Astrocyte (in vitro differentiated cells and primary cell): ENCODE measurements around the gene NRGN. TPM values are rescaled to one million over a fixed set of nuclear protein-coding genes. Genes with fewer than 3 reads are reported as not detected.

Source experiments
- DNase-seq: peaks from one replicate; pipeline ENCODE4 v3.0.0-alpha.2; 2010; ENCODE audit warnings: low read depth
- FAIRE-seq: peaks from 2 replicates; lab custom pipeline; 2011; peaks lifted over from hg19 to GRCh38; lab: Jason Lieb, UNC
- H2AFZ ChIP-seq: 2 replicates; pipeline ENCODE4 v1.6.0; 2012; ENCODE audit warnings: low read depth, low read length, inconsistent platforms
- H3K27ac ChIP-seq: 2 replicates; pipeline ENCODE4 v1.5.1; 2011; ENCODE audit warnings: low read depth, low read length, inconsistent platforms
- H3K27me3 ChIP-seq: 2 replicates; pipeline ENCODE4 v1.6.0; 2011; ENCODE audit warnings: low read length, inconsistent platforms; ENCODE audit not compliant: insufficient read depth
- H3K36me3 ChIP-seq: 2 replicates; pipeline ENCODE4 v1.5.1; 2011; ENCODE audit warnings: low read length, inconsistent platforms; ENCODE audit not compliant: insufficient read depth
- H3K4me1 ChIP-seq: 2 replicates; pipeline ENCODE4 v1.5.1; 2011; ENCODE audit warnings: low read length, inconsistent platforms; ENCODE audit not compliant: insufficient read depth
- H3K4me2 ChIP-seq: 2 replicates; pipeline ENCODE4 v1.6.0; 2012; ENCODE audit warnings: low read length, inconsistent platforms
- H3K4me3 ChIP-seq: 2 replicates; pipeline ENCODE4 v1.5.1; 2011; ENCODE audit warnings: low read depth, mild to moderate bottlenecking, low read length, inconsistent platforms; ENCODE audit not compliant: insufficient read depth
- H3K79me2 ChIP-seq: 2 replicates; pipeline ENCODE4 v1.6.0; 2012; ENCODE audit warnings: mild to moderate bottlenecking, low read length, inconsistent platforms; ENCODE audit not compliant: insufficient read depth
- H3K9ac ChIP-seq: 2 replicates; pipeline ENCODE4 v1.6.0; 2012; ENCODE audit warnings: mild to moderate bottlenecking, low read length, inconsistent platforms
- H3K9me3 ChIP-seq: 2 replicates; pipeline ENCODE4 v1.5.1; 2012; ENCODE audit warnings: low read depth, mild to moderate bottlenecking, low read length, inconsistent platforms; ENCODE audit not compliant: insufficient read depth
- H4K20me1 ChIP-seq: 2 replicates; pipeline ENCODE4 v1.6.0; 2012; ENCODE audit warnings: low read length, inconsistent platforms; ENCODE audit not compliant: insufficient read depth
- H3K27ac Mint-ChIP-seq: one replicate; pipeline ENCODE4 v1.8.0; 2021; ENCODE audit warnings: mild to moderate bottlenecking, mixed read lengths; ENCODE audit not compliant: unreplicated experiment
- H3K27me3 Mint-ChIP-seq: one replicate; pipeline ENCODE4 v1.8.0; 2021; ENCODE audit warnings: low read depth, mixed read lengths; ENCODE audit not compliant: unreplicated experiment
- H3K36me3 Mint-ChIP-seq: one replicate; pipeline ENCODE4 v1.8.0; 2021; ENCODE audit warnings: low read depth, mixed read lengths; ENCODE audit not compliant: unreplicated experiment
- H3K4me1 Mint-ChIP-seq: one replicate; pipeline ENCODE4 v1.8.0; 2021; ENCODE audit warnings: low read depth, mixed read lengths; ENCODE audit not compliant: unreplicated experiment
- H3K4me3 Mint-ChIP-seq: one replicate; pipeline ENCODE4 v1.8.0; 2021; ENCODE audit warnings: mild to moderate bottlenecking, moderate library complexity, mixed read lengths; ENCODE audit not compliant: unreplicated experiment
- H3K9me3 Mint-ChIP-seq: one replicate; pipeline ENCODE4 v1.8.0; 2021; ENCODE audit warnings: mild to moderate bottlenecking, mixed read lengths; ENCODE audit not compliant: unreplicated experiment
- CTCF ChIP-seq: IDR thresholded peaks from 2 replicates; pipeline ENCODE4 v1.5.1; 2011; ENCODE audit warnings: low read depth, mild to moderate bottlenecking, inconsistent platforms, low read length, moderate library complexity; ENCODE audit not compliant: insufficient read depth
- EZH2 ChIP-seq: IDR thresholded peaks from 2 replicates; pipeline ENCODE4 v1.6.1; 2012; ENCODE audit warnings: mild to moderate bottlenecking, low read length, inconsistent platforms; ENCODE audit not compliant: insufficient read depth
- total RNA-seq: library from RNA; stranded (reverse); gene quantifications from 2 replicates; pipeline ENCODE4 v1.2.1, GENCODE V29; 2021

Gene NRGN
- total RNA-seq, 1 donor from 2014 or later = 1.7 TPM

GRCh38 chr11:124745270-124745834, 5.6 kb downstream of the NRGN start:
- H3K9me3 ChIP-seq = no peaks in the 10 kb centered on the region
- H3K27ac ChIP-seq = no peak overlapping the region
- TF ChIP-seq CTCF = no peak
- TF ChIP-seq EZH2 = peak; percentile 74
- H2AFZ ChIP-seq = no peak overlapping the region
- Mint-ChIP-seq H3K4me1 (peaks cover 12% of the 10 kb centered on the region), H3K36me3 (peaks cover 4% of the 10 kb centered on the region), H3K9me3 (peaks cover 3% of the 10 kb centered on the region), H3K27me3 (peaks cover 76% of the 10 kb centered on the region), H3K4me3 (peak overlapping the region; percentile 54), H3K27ac (peak overlapping the region; percentile 30)
- no peak for DNase-seq
- H3K4me3 ChIP-seq = no peak overlapping the region
- H4K20me1 ChIP-seq = peaks cover 4% of the 10 kb centered on the region
- H3K27me3 ChIP-seq = peaks cover 14% of the 10 kb centered on the region
- H3K9ac ChIP-seq = no peak overlapping the region
- H3K79me2 ChIP-seq = no peaks in the 10 kb centered on the region
- peak overlapping the region; percentile 97 for H3K4me2 ChIP-seq
- FAIRE-seq = no peak
- peaks cover 33% of the 10 kb centered on the region for H3K4me1 ChIP-seq
- no peaks in the 10 kb centered on the region for H3K36me3 ChIP-seq

GRCh38 chr11:124745835-124746620, 6.3 kb downstream of the NRGN start:
- Mint-ChIP-seq H3K9me3 (peaks cover 3% of the 10 kb centered on the region), H3K27ac (peak overlapping the region; percentile 82), H3K4me3 (peak overlapping the region; percentile 93), H3K36me3 (peaks cover 4% of the 10 kb centered on the region), H3K27me3 (peaks cover 77% of the 10 kb centered on the region), H3K4me1 (peaks cover 12% of the 10 kb centered on the region)
- TF ChIP-seq CTCF (no peak), EZH2 (no peak)
- peak overlapping the region; percentile 69 for H3K4me3 ChIP-seq
- H3K9me3 ChIP-seq = no peaks in the 10 kb centered on the region
- H3K4me1 ChIP-seq = peaks cover 33% of the 10 kb centered on the region
- no peak overlapping the region for H3K27ac ChIP-seq
- peak overlapping the region; percentile 52 for H3K9ac ChIP-seq
- H2AFZ ChIP-seq = peak overlapping the region; percentile 69
- H3K27me3 ChIP-seq = peaks cover 14% of the 10 kb centered on the region
- H3K4me2 ChIP-seq = peak overlapping the region; percentile 97
- no peak for FAIRE-seq
- no peak for DNase-seq
- H3K36me3 ChIP-seq = no peaks in the 10 kb centered on the region
- H4K20me1 ChIP-seq = peaks cover 4% of the 10 kb centered on the region
- no peaks in the 10 kb centered on the region for H3K79me2 ChIP-seq
